Measurements from ENCODE around the gene PRMT3. TPM values are rescaled to one million over a fixed set of nuclear protein-coding genes. Genes with fewer than 3 reads are reported as not detected.
"Not testable (repeated sequence)": the region's sequence is repeated elsewhere in the genome, so short reads cannot be mapped to it uniquely, and the experiment has no call there.

PRMT3 gene
- total RNA-seq, 1 donor from 2014 or later = 15.0 TPM

- H3K27me3 ChIP-seq (ENCODE audit: control insufficient read depth, insufficient read depth, low read length) = no peaks in the 10 kb centered on the region
- H3K36me3 ChIP-seq (ENCODE audit: control insufficient read depth, insufficient read depth, low read length) = no peaks in the 10 kb centered on the region
- no peak for TF ChIP-seq CTCF (IDR thresholded peaks at IDR 0.05; ENCODE audit: insufficient read depth, low read length, poor library complexity, severe bottlenecking)
- no peak overlapping the region for H3K4me3 ChIP-seq (ENCODE audit: low read depth, low read length)
- no peak for DNase-seq (ENCODE audit: low read depth)
Measured at GRCh38 chr11:20372081-20372626, 15.4 kb upstream of the PRMT3 start.

- TF ChIP-seq CTCF (IDR thresholded peaks at IDR 0.05; ENCODE audit: insufficient read depth, low read length, poor library complexity, severe bottlenecking) = no peak
- H3K4me3 ChIP-seq (ENCODE audit: low read depth, low read length) = no peak overlapping the region
- no peak for DNase-seq (ENCODE audit: low read depth)
- no peaks in the 10 kb centered on the region for H3K36me3 ChIP-seq (ENCODE audit: control insufficient read depth, insufficient read depth, low read length)
- H3K27me3 ChIP-seq (ENCODE audit: control insufficient read depth, insufficient read depth, low read length) = no peaks in the 10 kb centered on the region
Measured at GRCh38 chr11:20373147-20373546, 14.4 kb upstream of the PRMT3 start.

DNA sequence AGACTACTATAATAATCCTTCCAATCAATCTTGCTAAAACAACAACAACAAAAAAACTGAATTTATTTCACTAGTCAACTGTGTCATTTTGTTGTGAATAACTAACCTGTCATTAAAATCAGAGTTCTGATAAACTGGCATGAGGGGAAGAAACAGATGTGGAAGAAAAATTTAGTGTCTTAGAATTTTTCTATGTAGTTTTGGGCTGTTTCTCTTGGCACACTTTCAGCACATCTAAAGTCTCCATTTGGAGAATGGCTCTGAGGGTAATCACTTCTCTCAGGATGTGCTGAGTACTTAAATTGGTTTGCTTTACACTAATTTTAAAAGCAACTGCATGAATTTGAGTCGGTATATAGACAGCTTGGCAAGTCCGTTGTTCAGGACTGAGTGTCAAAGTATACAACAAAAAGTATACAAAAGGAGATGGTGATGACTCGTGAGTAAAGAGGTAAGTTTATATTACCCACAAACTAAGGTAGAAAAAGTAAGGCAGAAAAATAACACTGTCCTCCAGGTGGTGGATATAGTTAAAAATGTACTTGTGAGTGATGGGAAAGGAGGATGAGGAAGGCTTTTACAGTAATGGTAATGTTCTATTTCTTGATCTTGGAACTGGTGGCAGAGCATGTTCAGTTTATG is 13.8 kb upstream of the PRMT3 start:
- TF ChIP-seq CTCF (IDR thresholded peaks at IDR 0.05; ENCODE audit: insufficient read depth, low read length, poor library complexity, severe bottlenecking) = no peak
- Histone ChIP-seq H3K4me3 (ENCODE audit: low read depth, low read length) (no peak overlapping the region), H3K27me3 (ENCODE audit: control insufficient read depth, insufficient read depth, low read length) (no peaks in the 10 kb centered on the region), H3K36me3 (ENCODE audit: control insufficient read depth, insufficient read depth, low read length) (no peaks in the 10 kb centered on the region)
- DNase-seq (ENCODE audit: low read depth) = no peak

DNA sequence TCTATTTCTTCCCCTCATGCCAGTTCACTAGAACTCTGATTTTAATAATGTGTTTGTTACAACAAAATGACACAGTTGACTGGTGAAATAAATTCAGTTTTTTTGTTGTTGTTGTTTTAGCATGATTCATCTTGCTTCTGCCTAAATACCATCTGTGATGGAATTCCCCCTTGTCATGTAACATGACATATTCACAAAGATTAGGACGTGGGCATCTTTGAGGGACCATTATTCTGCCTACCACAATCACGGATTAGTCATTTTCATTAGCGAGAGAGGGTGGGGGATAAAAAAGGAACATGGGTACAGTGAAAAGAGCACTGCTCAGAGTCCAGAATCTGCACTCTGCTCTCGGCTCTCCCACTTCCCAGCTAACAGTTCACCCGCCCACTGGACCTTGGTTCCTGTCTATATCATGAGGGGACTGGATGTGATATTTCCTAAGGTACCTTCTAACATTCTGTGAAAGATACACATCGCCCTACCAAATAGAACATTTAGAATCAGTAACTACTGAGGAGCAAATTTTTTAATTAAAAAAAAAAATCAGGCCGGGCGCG is 12.7 kb upstream of the PRMT3 start:
- DNase-seq (ENCODE audit: low read depth) = no peak
- H3K4me3 ChIP-seq (ENCODE audit: low read depth, low read length) = no peak overlapping the region

GRCh38 chr11:20376162-20376730 is 11.3 kb upstream of the PRMT3 start:
- no peak for DNase-seq (ENCODE audit: low read depth)
- Histone ChIP-seq H3K36me3 (ENCODE audit: control insufficient read depth, insufficient read depth, low read length) (no peaks in the 10 kb centered on the region), H3K4me3 (ENCODE audit: low read depth, low read length) (no peak overlapping the region), H3K27me3 (ENCODE audit: control insufficient read depth, insufficient read depth, low read length) (no peaks in the 10 kb centered on the region)
- no peak for TF ChIP-seq CTCF (IDR thresholded peaks at IDR 0.05; ENCODE audit: insufficient read depth, low read length, poor library complexity, severe bottlenecking)

More for the DNA sequence above, 12.7 kb upstream of the PRMT3 start:
- TF ChIP-seq CTCF (IDR thresholded peaks at IDR 0.05; ENCODE audit: insufficient read depth, low read length, poor library complexity, severe bottlenecking) = no peak
- Histone ChIP-seq H3K36me3 (ENCODE audit: control insufficient read depth, insufficient read depth, low read length) (no peaks in the 10 kb centered on the region), H3K27me3 (ENCODE audit: control insufficient read depth, insufficient read depth, low read length) (no peaks in the 10 kb centered on the region)

GRCh38 chr11:20385996-20386395 is 1.5 kb upstream of the PRMT3 start:
- DNase-seq (ENCODE audit: low read depth); H3K27me3 ChIP-seq (ENCODE audit: control insufficient read depth, insufficient read depth, low read length); H3K36me3 ChIP-seq (ENCODE audit: control insufficient read depth, insufficient read depth, low read length); H3K4me3 ChIP-seq (ENCODE audit: low read depth, low read length): not testable (repeated sequence)
